ENCODE measurements around the gene PCK1. TPM values are rescaled to one million over a fixed set of nuclear protein-coding genes. Genes with fewer than 3 reads are reported as not detected.

Gene PCK1
- total and polyA plus RNA-seq, 7 experiments from 2014 or later: not detected

DNA sequence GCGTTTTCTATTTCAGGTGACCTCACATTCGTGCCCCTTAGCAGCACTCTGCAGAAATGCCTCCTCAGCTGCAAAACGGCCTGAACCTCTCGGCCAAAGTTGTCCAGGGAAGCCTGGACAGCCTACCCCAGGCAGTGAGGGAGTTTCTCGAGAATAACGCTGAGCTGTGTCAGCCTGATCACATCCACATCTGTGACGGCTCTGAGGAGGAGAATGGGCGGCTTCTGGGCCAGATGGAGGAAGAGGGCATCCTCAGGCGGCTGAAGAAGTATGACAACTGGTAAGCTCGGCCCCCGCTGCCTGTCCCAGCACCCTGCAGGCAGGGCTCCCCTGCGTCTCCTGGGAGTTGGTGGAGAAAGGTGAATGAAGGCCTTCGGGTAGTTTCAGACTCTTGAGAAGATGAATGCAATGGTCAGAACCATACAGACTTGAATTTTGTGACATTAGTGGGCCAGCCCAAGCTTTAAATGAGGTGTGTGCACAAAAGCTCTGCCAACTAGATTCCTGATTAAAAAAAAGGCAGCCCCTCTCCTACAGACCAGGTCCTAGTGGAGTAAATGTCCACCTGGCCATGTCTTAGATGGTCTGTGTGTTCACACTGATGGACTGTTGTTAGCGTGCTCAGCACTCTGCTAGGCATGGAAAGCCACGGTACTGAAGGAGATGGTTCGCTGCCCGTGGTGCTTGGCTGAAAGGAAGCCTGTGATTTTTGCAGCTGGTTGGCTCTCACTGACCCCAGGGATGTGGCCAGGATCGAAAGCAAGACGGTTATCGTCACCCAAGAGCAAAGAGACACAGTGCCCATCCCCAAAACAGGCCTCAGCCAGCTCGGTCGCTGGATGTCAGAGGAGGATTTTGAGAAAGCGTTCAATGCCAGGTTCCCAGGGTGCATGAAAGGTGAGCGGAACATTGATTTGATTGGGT is 708 bp downstream of the PCK1 start:
- H3K4me3 Mint-ChIP-seq: no peak overlapping the region
- no peaks in the 10 kb centered on the region for H3K36me3 ChIP-seq (ENCODE audit: control insufficient read depth in 2 of 3, insufficient read depth in 3 of 3, low read length in 3 of 3)
- H3K4me1 ChIP-seq (ENCODE audit: control insufficient read depth in 2 of 2, insufficient read depth in 2 of 2, low read length in 2 of 2): no peaks in the 10 kb centered on the region
- no peak for ATAC-seq
- H3K4me1 Mint-ChIP-seq: no peaks in the 10 kb centered on the region
- no peak overlapping the region for H3K4me3 ChIP-seq (ENCODE audit: low read length)
- ChIA-PET POLR2A (no interaction called here), CTCF (no interaction called here)
- H3K27me3 ChIP-seq (ENCODE audit: control insufficient read depth in 2 of 2, insufficient read depth in 2 of 2, low read length in 2 of 2): peaks cover 0 to 5% of the 10 kb centered on the region in 2 donors
- peaks cover 0 to 2% (median 0%) of the 10 kb centered on the region in 11 donors for H3K9me3 Mint-ChIP-seq
- H3K9me3 ChIP-seq (ENCODE audit: control insufficient read depth in 2 of 3, low read length in 3 of 3): no peaks in the 10 kb centered on the region
- no peak overlapping the region for H3K27ac ChIP-seq (ENCODE audit: low read depth, low read length)
- intact Hi-C loops (cut with micrococcal nuclease): no loop called here
- no peak overlapping the region for H3K27ac Mint-ChIP-seq
- no peaks in the 10 kb centered on the region for H3K36me3 Mint-ChIP-seq
- DNase-seq: no peak
- H3K27me3 Mint-ChIP-seq: peaks cover 9 to 29% (median 26%) of the 10 kb centered on the region in 5 donors

DNA sequence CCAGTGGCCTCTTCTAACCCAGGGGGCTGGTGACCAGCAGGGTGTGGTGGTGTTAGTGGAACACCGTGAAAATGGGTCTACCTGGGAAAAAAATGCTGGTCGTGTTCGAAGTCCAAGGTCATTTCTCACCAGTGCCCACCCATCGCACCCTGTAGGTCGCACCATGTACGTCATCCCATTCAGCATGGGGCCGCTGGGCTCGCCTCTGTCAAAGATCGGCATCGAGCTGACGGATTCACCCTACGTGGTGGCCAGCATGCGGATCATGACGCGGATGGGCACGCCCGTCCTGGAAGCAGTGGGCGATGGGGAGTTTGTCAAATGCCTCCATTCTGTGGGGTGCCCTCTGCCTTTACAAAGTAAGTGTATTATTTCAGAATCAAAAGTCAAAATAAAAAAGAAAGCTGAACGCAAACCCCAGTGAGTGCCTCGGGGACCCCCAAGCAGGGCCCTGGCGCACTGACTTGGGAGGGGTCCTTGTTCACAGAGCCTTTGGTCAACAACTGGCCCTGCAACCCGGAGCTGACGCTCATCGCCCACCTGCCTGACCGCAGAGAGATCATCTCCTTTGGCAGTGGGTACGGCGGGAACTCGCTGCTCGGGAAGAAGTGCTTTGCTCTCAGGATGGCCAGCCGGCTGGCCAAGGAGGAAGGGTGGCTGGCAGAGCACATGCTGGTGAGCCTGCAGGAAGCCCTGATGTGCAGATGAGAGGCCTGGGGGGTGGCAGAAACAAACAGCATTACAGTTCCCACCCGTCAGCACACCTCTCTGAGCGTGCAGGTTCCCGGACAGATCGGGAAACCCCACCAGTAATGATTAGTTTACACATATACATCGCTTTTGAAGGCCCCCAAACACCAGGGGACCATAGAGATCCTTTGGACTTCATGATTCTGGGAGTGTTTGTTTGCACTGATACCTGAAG is 1.9 kb downstream of the PCK1 start:
- H3K36me3 ChIP-seq (ENCODE audit: control insufficient read depth in 2 of 3, insufficient read depth in 3 of 3, low read length in 3 of 3): no peaks in the 10 kb centered on the region
- Mint-ChIP-seq H3K4me1 (no peaks in the 10 kb centered on the region), H3K36me3 (no peaks in the 10 kb centered on the region), H3K27me3 (peaks cover 5 to 26% (median 16%) of the 10 kb centered on the region in 5 donors), H3K4me3 (no peak overlapping the region), H3K27ac (no peak overlapping the region), H3K9me3 (no peaks in the 10 kb centered on the region)
- CTCF ChIA-PET: no interaction called here
- peaks cover 0 to 5% of the 10 kb centered on the region in 2 donors for H3K27me3 ChIP-seq (ENCODE audit: control insufficient read depth in 2 of 2, insufficient read depth in 2 of 2, low read length in 2 of 2)
- H3K27ac ChIP-seq (ENCODE audit: low read depth, low read length): no peak overlapping the region
- no peaks in the 10 kb centered on the region for H3K4me1 ChIP-seq (ENCODE audit: control insufficient read depth in 2 of 2, insufficient read depth in 2 of 2, low read length in 2 of 2)
- H3K4me3 ChIP-seq (ENCODE audit: low read length): no peak overlapping the region
- ATAC-seq: no peak
- no peaks in the 10 kb centered on the region for H3K9me3 ChIP-seq (ENCODE audit: control insufficient read depth in 2 of 3, low read length in 3 of 3)
- intact Hi-C loops (cut with micrococcal nuclease): no loop called here
- POLR2A ChIA-PET: interaction anchor here (1.0 kb wide), 1 partner anchor 53 kb away, joined by 4 read pairs; no protein-coding TSS in a partner anchor
- no peak for DNase-seq

DNA sequence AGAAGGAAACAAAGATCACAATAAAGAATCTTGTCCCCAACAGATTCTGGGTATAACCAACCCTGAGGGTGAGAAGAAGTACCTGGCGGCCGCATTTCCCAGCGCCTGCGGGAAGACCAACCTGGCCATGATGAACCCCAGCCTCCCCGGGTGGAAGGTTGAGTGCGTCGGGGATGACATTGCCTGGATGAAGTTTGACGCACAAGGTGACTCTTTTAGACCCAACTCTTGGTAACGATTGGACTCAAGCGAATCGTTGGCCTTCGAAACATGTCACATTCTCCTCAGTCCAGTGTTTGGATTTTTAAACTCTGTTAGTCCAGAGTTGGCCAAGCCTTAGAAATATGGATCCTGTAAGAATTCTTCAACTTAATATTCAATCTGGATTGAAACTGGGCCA is 2.6 kb downstream of the PCK1 start:
- Mint-ChIP-seq H3K27me3 (peaks cover 8 to 29% (median 14%) of the 10 kb centered on the region in 5 donors), H3K9me3 (no peaks in the 10 kb centered on the region), H3K36me3 (no peaks in the 10 kb centered on the region), H3K4me3 (no peak overlapping the region), H3K27ac (no peak overlapping the region), H3K4me1 (no peaks in the 10 kb centered on the region)
- ChIA-PET CTCF (no interaction called here), POLR2A (no interaction called here)
- Histone ChIP-seq H3K4me1 (ENCODE audit: control insufficient read depth in 2 of 2, insufficient read depth in 2 of 2, low read length in 2 of 2) (no peaks in the 10 kb centered on the region), H3K27me3 (ENCODE audit: control insufficient read depth in 2 of 2, insufficient read depth in 2 of 2, low read length in 2 of 2) (peaks cover 0 to 5% of the 10 kb centered on the region in 2 donors), H3K4me3 (ENCODE audit: low read length) (no peak overlapping the region), H3K9me3 (ENCODE audit: control insufficient read depth in 2 of 3, low read length in 3 of 3) (no peaks in the 10 kb centered on the region), H3K27ac (ENCODE audit: low read depth, low read length) (no peak overlapping the region), H3K36me3 (ENCODE audit: control insufficient read depth in 2 of 3, insufficient read depth in 3 of 3, low read length in 3 of 3) (no peaks in the 10 kb centered on the region)
- ATAC-seq (no peak), DNase-seq (no peak)
- intact Hi-C loops (cut with micrococcal nuclease): no loop called here

DNA sequence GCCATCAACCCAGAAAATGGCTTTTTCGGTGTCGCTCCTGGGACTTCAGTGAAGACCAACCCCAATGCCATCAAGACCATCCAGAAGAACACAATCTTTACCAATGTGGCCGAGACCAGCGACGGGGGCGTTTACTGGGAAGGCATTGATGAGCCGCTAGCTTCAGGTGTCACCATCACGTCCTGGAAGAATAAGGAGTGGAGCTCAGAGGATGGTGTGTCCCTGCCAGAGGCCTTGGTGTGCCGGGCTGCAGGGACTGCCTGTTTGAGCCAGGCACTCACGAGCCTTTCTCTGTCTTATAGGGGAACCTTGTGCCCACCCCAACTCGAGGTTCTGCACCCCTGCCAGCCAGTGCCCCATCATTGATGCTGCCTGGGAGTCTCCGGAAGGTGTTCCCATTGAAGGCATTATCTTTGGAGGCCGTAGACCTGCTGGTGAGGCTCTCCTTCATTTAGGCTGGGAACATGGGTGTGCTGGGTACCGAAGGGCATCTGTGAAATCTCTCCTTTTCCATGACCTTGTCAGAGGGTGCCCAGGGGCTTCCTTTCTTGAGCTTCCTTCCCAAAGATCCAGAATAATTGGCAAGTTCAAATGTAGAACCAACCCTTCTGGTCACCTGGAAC is 3.4 kb downstream of the PCK1 start:
- no peaks in the 10 kb centered on the region for H3K9me3 Mint-ChIP-seq
- POLR2A ChIA-PET: no interaction called here
- H3K36me3 Mint-ChIP-seq: no peaks in the 10 kb centered on the region
- H3K27ac ChIP-seq (ENCODE audit: low read depth, low read length): no peak overlapping the region
- intact Hi-C loops (cut with micrococcal nuclease): no loop called here
- H3K4me1 Mint-ChIP-seq: no peaks in the 10 kb centered on the region
- peaks cover 13 to 30% (median 15%) of the 10 kb centered on the region in 5 donors for H3K27me3 Mint-ChIP-seq
- CTCF ChIA-PET: no interaction called here
- ATAC-seq (no peak), DNase-seq (no peak)
- H3K27me3 ChIP-seq (ENCODE audit: control insufficient read depth in 2 of 2, insufficient read depth in 2 of 2, low read length in 2 of 2): no peaks in the 10 kb centered on the region
- no peaks in the 10 kb centered on the region for H3K36me3 ChIP-seq (ENCODE audit: control insufficient read depth in 2 of 3, insufficient read depth in 3 of 3, low read length in 3 of 3)
- no peak overlapping the region for H3K4me3 Mint-ChIP-seq
- no peaks in the 10 kb centered on the region for H3K4me1 ChIP-seq (ENCODE audit: control insufficient read depth in 2 of 2, insufficient read depth in 2 of 2, low read length in 2 of 2)
- no peak overlapping the region for H3K27ac Mint-ChIP-seq
- no peak overlapping the region for H3K4me3 ChIP-seq (ENCODE audit: low read length)
- H3K9me3 ChIP-seq (ENCODE audit: control insufficient read depth in 2 of 3, low read length in 3 of 3): no peaks in the 10 kb centered on the region

DNA sequence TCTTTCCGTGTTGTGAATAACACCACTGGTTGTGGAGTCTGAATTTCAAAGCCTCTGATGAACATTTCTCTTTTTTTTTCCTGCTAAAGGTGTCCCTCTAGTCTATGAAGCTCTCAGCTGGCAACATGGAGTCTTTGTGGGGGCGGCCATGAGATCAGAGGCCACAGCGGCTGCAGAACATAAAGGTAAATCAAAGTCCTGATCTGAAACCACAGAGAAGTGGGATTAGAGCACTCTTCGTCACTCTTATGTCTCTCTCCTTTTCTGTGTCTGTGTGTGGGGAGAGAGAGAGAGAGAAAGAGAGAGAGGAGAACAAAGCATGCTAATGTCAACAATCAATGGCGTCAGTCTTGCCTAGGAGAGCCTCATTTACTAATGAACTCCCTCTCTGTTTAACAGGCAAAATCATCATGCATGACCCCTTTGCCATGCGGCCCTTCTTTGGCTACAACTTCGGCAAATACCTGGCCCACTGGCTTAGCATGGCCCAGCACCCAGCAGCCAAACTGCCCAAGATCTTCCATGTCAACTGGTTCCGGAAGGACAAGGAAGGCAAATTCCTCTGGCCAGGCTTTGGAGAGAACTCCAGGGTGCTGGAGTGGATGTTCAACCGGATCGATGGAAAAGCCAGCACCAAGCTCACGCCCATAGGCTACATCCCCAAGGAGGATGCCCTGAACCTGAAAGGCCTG is 4.2 kb downstream of the PCK1 start:
- H3K27me3 ChIP-seq (ENCODE audit: control insufficient read depth in 2 of 2, insufficient read depth in 2 of 2, low read length in 2 of 2): no peaks in the 10 kb centered on the region
- CTCF ChIA-PET: no interaction called here
- Mint-ChIP-seq H3K27me3 (peaks cover 12 to 22% (median 15%) of the 10 kb centered on the region in 5 donors), H3K36me3 (no peaks in the 10 kb centered on the region), H3K4me1 (no peaks in the 10 kb centered on the region), H3K9me3 (no peaks in the 10 kb centered on the region), H3K4me3 (no peak overlapping the region), H3K27ac (no peak overlapping the region)
- POLR2A ChIA-PET: no interaction called here
- intact Hi-C loops (cut with micrococcal nuclease): no loop called here
- H3K27ac ChIP-seq (ENCODE audit: low read depth, low read length): no peak overlapping the region
- no peaks in the 10 kb centered on the region for H3K9me3 ChIP-seq (ENCODE audit: control insufficient read depth in 2 of 3, low read length in 3 of 3)
- no peaks in the 10 kb centered on the region for H3K36me3 ChIP-seq (ENCODE audit: control insufficient read depth in 2 of 3, insufficient read depth in 3 of 3, low read length in 3 of 3)
- DNase-seq (no peak), ATAC-seq (no peak)
- no peak overlapping the region for H3K4me3 ChIP-seq (ENCODE audit: low read length)
- no peaks in the 10 kb centered on the region for H3K4me1 ChIP-seq (ENCODE audit: control insufficient read depth in 2 of 2, insufficient read depth in 2 of 2, low read length in 2 of 2)

DNA sequence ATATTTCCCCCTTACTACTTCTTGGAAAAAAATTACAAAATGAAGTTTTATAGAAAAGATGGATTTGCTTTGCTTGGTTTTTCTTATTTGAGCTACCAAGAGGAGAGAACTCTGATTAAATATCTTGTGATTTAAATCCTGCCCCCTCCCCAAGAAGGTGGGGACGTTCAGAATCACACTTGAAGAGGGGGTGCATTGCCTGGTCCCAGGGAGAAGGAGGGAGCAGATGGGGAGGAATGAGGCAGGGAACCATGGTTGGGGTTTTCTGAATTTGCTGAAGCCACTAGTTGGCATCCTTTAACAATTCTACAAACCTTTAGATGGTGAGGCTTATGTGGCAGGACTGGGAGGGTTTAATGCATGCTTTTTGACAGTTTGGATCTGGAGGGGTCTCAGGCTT is 5.5 kb downstream of the PCK1 start:
- POLR2A ChIA-PET: no interaction called here
- Histone ChIP-seq H3K36me3 (ENCODE audit: control insufficient read depth in 2 of 3, insufficient read depth in 3 of 3, low read length in 3 of 3) (no peaks in the 10 kb centered on the region), H3K9me3 (ENCODE audit: control insufficient read depth in 2 of 3, low read length in 3 of 3) (no peaks in the 10 kb centered on the region), H3K27me3 (ENCODE audit: control insufficient read depth in 2 of 2, insufficient read depth in 2 of 2, low read length in 2 of 2) (no peaks in the 10 kb centered on the region), H3K4me1 (ENCODE audit: control insufficient read depth in 2 of 2, insufficient read depth in 2 of 2, low read length in 2 of 2) (no peaks in the 10 kb centered on the region), H3K27ac (ENCODE audit: low read depth, low read length) (no peak overlapping the region), H3K4me3 (ENCODE audit: low read length) (no peak overlapping the region)
- H3K4me3 Mint-ChIP-seq: no peak overlapping the region
- H3K4me1 Mint-ChIP-seq: no peaks in the 10 kb centered on the region
- no peak overlapping the region for H3K27ac Mint-ChIP-seq
- no peak for ATAC-seq
- H3K27me3 Mint-ChIP-seq: peaks cover 12 to 22% (median 17%) of the 10 kb centered on the region in 5 donors
- CTCF ChIA-PET: interaction anchor here (0.6 kb wide), 1 partner anchor 1176 kb away, joined by 4 read pairs; no protein-coding TSS in a partner anchor
- DNase-seq: no peak
- H3K36me3 Mint-ChIP-seq: no peaks in the 10 kb centered on the region
- H3K9me3 Mint-ChIP-seq: no peaks in the 10 kb centered on the region
- intact Hi-C loops (cut with micrococcal nuclease): no loop called here

Data from naive thymus-derived CD4-positive, alpha-beta T cell (primary cell).